NB4 (cell line): ENCODE measurements around the gene LMTK2.

Source experiments
- CTCF ChIP-seq: IDR thresholded peaks from one replicate; pipeline ENCODE4 v1.5.1; 2012; ENCODE audit warnings: low read depth, low read length
- MYC ChIP-seq: IDR thresholded peaks from 2 replicates; pipeline ENCODE4 v1.6.1; 2011; ENCODE audit warnings: low read depth, low read length
- POLR2A ChIP-seq: IDR thresholded peaks from 2 replicates; pipeline ENCODE4 v1.6.1; 2011; ENCODE audit warnings: mild to moderate bottlenecking; ENCODE audit not compliant: insufficient read length; ENCODE audit errors: extremely low read depth

- TF ChIP-seq CTCF (no peak), POLR2A (no peak), MYC (no peak)
These were observed 25.3 kb upstream of the LMTK2 start for GRCh38 chr7:98081319-98081718.
